ENCODE data around the gene ATRNL1.

Gene ATRNL1

DNA sequence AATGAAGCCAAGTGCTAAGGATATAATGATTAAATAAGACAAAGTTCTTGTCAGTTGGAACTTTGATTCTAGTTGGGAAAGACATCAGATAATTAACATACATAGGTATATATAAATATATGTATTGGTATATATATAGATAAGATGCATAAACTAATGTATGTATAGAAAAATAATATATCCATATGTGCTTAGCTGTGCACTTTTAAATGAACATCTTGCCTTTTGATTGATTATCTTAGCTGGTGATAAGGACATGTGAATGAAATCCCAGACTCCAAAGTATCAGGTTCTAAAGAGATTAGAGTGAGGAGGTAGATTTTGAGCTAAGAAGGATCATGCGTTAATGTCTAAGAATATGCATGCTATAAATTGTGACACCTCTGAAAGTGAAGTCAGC, 822.3 kb downstream of the ATRNL1 start:
- no peak for DNase-seq

DNA sequence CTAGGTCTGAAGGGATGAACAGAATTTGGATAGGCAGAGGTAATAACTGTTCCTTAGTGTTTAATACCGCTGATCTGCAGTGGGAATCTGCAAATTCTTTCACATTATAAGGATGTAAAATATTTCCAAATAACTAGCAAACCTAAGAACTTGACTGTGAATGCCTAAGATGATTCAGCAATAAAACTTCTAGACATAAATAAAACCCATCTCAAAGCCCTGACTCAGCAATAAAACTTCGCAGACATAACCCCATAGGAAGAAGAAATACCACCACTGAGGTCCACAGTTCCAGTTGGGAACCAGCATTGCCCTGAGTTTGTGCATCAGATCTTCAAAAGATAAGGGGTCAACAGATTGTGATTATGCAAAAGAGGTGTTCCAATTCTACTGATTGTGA, 825.6 kb downstream of the ATRNL1 start:
- no peak for DNase-seq

- DNase-seq = no peak
These were observed 828.6 kb downstream of the ATRNL1 start for GRCh38 chr10:115921795-115922194.

- DNase-seq = no peak
These were observed 838.1 kb downstream of the ATRNL1 start for GRCh38 chr10:115931309-115931708.

GRCh38 chr10:115932099-115932498, 838.9 kb downstream of the ATRNL1 start:
- no peak for DNase-seq

DNA sequence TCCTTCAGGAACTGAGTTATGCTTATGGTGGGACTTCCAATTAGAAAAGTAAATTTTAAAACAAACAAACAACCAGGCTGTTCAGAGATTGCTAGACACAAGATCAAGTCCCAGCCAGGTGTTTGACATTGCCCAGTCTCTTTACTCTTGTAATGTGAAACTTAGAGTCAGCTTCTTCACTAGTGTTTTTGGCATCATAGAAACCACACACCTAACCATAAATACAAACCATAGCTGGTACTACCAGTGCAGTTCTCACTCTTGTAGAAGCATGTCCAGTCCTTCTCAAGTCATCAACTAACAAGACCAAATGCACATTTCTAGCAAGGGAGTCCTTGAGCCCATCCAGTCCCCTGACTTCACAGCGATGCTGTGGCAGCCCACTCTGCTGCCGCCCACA, 839.9 kb downstream of the ATRNL1 start:
- no peak for DNase-seq

- no peak for DNase-seq
These were observed 842.6 kb downstream of the ATRNL1 start for GRCh38 chr10:115935731-115936130.

DNA sequence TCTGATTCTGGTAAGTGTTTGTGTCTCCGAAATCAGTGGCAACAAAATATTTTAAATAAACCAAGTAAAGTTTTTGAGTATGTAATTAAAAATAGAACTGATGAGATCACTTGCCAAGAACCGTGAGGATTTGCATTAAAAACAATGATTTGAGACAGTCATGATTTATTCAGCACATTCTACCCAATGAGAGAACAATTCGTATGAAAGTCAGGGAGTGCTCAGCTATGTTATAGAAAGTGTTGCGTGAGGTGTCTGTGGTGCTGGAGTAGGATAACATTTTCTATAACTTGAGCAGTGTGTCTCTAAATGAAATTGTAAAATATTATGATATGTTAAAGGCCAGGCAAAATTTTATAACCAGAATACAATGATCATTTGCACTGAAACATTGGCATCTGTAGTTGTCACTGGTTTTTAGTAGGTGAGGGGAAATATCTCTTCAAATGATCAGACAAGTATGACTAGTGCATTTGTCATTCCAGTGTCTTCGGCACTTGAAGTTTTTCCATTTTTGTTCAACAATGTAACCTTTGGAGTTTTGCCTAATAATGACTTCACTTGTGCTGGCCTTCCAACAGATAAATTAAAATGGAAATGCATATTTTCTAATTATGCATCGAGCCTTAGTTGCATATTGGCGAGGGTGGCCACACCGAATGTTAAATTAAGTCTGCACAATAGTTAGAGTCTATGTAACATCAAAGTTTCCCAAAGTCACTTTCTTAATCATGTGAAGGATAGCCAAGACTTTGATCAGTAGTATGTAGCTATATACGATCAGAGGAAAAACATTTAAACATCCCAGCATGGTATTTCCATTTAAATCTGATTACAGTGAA, 844.0 kb downstream of the ATRNL1 start:
- DNase-seq = no peak

- no peak for DNase-seq
These were observed 844.5 kb downstream of the ATRNL1 start for GRCh38 chr10:115937768-115938056.

DNA sequence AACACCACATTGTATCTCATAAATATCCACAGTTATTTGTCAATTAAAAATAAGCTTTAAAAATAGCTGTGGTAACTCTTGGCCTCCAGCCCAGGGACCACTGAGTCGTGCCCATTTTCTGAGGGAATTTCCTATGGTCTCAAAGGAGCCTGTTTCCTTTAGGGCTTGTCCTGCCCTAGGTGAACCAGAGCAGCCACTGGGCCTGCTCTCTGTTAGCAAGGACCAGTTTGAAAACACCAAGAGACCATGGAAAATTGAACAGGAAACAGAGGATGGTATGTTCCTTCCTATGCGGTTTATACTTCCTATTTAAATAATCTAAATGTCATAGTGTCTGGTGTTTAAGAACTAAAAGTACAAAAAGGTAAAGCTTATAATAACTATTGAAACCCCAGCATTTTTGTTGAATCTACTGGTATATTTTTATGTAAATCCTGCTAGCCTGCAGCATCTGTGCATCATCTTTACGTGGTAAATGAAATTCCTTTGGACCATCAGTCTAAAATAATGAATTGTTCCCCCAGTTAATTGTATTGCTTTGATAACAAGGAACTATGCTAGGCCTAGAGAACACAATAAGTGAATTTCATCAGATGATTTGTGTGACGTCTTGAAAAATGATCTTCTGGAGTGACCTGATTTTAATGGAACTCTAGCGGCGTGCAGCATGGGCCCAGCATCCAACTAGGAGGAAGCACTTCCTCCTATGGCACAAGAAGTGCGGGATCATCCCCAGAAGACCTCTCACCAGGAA, 846.1 kb downstream of the ATRNL1 start:
- no peak for DNase-seq

DNA sequence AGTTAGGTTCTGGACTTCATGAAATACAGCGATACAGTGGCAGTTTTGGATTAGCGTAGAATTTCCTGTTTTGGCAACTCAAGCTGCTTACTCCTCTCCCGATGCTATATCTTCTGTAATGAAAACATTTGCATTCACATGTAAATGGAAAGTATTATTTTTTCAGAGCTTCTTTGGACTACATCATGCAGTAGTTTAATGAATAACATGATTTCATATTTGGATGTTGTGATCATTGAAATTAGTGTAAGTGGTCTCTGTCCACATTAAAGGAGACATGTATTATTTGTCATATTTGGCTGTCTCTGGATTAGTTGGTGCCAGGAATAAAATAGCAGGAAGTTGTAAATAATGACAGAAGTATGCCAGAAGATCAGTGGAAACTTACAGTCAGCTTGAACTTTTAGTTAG, 848.2 kb downstream of the ATRNL1 start:
- DNase-seq = no peak

DNA sequence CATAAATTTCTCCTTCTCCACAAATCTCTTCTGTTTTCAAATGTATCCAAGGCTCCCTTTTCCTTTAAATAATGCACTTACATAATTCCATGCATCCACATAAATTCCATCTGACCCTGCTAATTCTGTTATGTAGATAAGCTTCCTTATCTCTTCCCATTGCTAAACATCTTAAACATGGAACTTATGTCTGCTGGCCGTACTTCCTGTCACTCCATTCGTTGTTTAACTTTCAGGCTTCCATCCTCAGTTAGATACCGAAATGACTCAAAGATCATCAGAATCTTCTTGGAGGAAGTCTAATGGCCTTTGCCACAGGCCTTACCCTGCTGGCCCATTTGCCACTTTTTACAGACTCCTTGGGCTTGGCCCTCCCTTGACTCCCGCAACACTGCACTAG, 848.9 kb downstream of the ATRNL1 start:
- no peak for DNase-seq

GRCh38 chr10:115944538-115944937, 851.4 kb downstream of the ATRNL1 start:
- DNase-seq = no peak

- no peak for DNase-seq
These were observed 852.7 kb downstream of the ATRNL1 start for GRCh38 chr10:115945701-115946445.

DNA sequence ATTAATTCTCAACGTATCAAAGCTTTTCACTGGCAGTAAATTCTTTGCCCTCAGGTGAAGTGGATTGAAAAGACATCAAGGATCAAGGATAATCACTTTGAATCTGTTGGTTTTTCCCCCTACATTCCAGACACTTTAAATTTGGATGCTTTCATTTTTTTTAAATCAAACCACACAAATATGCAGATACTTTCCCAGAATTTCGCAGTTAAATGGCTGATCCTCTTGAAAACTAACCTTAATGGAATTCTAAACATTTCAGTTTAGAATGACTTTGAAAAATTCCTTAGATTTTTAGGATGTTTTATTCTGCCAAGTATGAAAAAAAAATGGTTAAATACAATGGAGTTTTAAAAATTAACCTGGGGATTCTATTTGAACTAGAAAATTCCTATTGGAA, 853.9 kb downstream of the ATRNL1 start:
- no peak for DNase-seq

DNA sequence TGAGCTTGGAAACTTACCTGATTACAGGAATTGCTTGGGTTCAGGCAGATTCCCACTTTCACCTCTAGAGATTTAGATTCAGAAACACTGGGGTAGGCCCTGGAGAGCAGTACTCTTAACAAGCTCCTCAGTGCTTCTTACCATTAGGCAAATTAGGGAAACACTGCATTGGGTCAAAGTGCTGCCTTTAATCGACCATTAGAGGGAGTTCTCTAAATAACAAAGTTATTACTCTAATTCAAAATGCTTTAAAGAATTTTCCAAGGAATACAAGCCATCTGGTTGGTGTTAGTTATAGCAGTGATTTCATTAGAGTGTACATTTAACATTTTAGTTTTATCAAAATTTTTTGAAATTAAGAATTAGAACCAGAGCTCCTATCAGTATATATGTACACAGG, 855.3 kb downstream of the ATRNL1 start:
- no peak for DNase-seq

GRCh38 chr10:115949282-115949844, 856.2 kb downstream of the ATRNL1 start:
- DNase-seq = no peak

- no peak for DNase-seq
These were observed 857.2 kb downstream of the ATRNL1 start for GRCh38 chr10:115950320-115950719.

GRCh38 chr10:115951242-115951641, 858.1 kb downstream of the ATRNL1 start:
- DNase-seq = no peak

DNA sequence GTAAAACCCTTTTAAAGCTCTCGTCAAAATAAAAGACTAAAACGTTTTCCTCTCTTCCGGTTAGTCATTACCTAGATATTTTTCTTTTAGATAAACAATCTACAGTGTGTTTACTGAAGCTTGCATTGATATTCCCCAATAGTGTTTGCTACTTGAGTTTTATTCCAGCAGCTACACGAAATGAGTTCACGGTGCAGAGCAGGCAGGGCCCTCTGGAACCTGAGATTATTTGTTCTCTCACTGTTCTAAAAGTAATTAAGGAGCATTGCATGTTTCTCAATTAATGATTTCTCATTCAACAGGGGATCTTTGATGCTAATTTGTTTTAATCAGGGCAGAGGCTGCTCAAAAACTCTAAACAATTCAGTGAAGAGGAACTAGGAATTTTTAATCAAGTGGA, 860.1 kb downstream of the ATRNL1 start:
- no peak for DNase-seq

- no peak for DNase-seq
These were observed 860.8 kb downstream of the ATRNL1 start for GRCh38 chr10:115953968-115954367.

DNA sequence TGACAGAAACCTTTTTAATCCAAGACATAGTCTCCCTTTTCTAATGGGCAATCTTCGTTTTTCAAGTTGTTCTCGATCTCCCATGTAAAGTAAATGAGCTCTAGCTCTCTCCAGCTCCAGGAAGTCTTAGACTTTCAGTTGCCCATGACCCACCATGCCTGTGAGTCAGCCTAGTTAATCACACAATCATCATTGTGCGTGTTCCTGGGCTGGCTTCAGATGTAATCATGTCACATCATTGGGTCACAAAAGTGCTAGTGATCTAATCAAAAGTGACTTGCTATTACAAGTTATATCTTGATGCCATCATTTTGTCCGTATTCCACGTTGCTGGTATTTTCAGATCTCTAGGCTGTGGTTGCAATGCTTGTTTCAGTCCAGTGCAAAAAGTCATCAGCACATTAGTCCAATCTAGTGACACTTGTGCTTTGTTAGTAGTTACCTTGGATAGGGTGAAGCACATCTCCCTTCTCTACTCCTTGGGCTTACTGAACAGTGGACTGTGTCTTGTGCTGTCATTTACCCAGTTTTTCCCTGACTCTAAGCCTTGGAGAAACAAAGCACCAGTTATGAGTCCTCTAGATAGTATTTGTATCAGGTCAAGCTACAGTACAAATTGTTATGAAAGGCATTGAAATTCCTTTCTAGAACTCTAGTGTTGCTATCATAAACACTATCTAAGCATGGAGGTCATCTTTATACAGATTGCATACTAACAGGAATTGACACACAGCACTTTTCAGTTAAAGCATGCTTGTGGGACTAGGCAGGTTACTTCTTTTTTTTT, 863.3 kb downstream of the ATRNL1 start:
- DNase-seq = no peak

- DNase-seq = no peak
These were observed 863.8 kb downstream of the ATRNL1 start for GRCh38 chr10:115957012-115957399.
